CD4-positive, alpha-beta T cell treated with Interferon gamma for 1 hour (primary cell): ENCODE data around the gene CNTNAP2.

Source experiments
- DNase-seq: peaks from one replicate; pipeline ENCODE4 v3.0.0-alpha.2; 2020

Gene CNTNAP2

GRCh38 chr7:146116521-146117222 is at the start of gene CNTNAP2:
Gene CNTNAP2 (plus strand): TSS chr7:146116801. CDS start chr7:146116877, 76 bp downstream.
- DNase-seq: no peak

GRCh38 chr7:146067880-146068279 is 48.7 kb upstream of the CNTNAP2 start:
- no peak for DNase-seq

DNA sequence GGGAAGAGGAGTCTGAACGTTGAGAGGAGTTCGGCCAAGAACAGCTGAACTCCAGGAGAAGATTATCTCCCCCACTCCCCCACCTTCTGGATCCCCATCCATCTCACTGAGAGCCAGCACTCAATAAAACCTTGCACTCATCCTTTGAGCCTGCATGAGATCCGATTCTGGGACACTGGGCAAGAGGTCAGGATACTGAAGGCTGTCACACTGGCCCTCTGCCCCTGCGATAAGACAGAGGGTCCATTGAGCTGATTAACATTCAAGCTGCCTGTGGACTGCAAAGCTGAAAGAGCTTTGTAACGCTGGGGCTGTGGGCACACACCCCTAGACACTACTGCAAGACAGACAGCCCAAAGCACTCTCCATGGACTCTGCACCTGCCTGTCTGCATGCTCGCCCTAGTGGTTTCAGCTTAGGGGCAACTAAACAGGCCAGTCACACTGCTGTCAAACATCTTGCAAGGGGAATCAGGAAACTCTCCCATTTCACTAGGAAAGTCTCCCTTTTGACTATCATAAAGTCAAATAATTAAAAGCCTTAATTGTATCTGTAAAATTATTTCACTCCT is 42.3 kb upstream of the CNTNAP2 start:
- DNase-seq: no peak

DNA sequence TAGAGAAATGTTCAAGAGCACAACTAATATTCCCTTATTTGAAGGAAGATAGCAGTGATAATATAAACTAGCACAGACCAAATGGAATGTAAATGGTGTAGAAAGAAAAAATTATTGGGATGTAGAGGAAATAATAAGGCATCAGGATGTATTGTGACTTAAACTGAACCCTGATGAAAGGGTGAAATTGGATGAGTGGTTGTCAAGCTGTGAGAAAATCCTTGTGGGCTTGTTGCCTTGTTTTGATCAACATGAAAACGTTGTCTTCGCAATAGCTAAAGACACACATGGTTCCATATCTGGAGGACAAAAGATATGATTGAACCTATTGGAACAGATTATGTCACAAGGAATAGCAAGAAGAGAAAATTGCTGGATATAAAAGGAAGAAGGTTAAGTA is 40.3 kb upstream of the CNTNAP2 start:
- DNase-seq: no peak

DNA sequence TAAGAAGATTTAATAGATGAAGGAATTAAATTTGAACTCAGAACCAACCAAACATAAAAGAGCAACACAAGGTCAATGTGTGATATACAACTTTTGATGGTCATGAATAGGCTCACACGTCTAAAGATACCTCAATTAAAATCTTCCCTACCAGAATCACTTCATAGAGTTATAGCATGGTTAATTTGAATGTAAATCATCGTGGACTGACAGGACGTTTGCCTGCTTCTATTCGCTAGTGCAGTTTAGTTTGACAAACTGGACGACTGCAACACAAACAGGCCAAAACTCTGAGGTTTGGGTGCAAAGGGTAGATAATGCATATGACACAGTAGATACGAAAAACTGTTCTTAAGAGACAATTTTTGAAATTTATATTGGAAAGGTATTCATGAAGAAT is 32.5 kb upstream of the CNTNAP2 start:
- DNase-seq: no peak

GRCh38 chr7:146090023-146090645 is 26.5 kb upstream of the CNTNAP2 start:
- DNase-seq: no peak

GRCh38 chr7:146094356-146094755 is 22.2 kb upstream of the CNTNAP2 start:
- DNase-seq: no peak

DNA sequence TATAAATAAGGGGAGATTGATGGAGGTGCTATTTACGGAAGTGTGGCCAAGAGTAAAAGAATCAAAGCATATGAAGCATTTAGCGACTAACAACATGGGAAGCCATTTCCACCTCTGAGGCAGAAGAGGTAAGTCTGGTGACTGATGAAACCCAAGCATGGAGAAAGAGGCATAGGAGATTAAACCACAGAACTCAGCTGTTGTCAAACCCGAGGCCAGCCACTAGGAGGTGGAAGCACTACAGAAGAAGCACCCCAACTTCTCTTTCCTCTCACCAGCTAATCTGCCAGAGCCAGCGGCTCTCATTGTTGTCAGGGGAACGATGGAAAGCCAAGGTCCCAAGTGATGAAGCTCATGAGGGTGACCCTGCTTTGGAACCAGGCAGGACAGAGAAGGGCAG is 19.6 kb upstream of the CNTNAP2 start:
- DNase-seq: no peak

- no peak for DNase-seq
Measured at GRCh38 chr7:146106319-146106718, 10.3 kb upstream of the CNTNAP2 start.

DNA sequence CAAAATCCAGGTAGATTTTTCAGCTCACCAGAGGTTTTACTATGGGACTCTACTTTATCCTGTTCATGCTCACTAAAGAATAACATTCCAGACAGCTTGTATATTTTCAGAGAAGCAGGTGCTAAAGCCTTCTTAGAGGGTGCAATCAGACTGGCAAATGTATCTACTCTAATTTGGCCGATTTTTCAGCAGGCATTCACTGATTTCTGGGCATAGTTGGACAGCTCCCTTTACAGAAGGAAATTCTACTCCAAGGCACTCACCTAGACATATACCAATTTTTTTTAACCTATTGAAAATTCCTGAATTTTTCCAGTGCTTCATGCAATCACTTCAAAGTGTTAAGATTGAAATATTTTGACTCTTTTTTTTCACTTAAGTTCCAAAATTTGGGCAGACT is 3.8 kb upstream of the CNTNAP2 start:
- no peak for DNase-seq

- DNase-seq: no peak
Measured at GRCh38 chr7:146115548-146115850, 1.1 kb upstream of the CNTNAP2 start.

DNA sequence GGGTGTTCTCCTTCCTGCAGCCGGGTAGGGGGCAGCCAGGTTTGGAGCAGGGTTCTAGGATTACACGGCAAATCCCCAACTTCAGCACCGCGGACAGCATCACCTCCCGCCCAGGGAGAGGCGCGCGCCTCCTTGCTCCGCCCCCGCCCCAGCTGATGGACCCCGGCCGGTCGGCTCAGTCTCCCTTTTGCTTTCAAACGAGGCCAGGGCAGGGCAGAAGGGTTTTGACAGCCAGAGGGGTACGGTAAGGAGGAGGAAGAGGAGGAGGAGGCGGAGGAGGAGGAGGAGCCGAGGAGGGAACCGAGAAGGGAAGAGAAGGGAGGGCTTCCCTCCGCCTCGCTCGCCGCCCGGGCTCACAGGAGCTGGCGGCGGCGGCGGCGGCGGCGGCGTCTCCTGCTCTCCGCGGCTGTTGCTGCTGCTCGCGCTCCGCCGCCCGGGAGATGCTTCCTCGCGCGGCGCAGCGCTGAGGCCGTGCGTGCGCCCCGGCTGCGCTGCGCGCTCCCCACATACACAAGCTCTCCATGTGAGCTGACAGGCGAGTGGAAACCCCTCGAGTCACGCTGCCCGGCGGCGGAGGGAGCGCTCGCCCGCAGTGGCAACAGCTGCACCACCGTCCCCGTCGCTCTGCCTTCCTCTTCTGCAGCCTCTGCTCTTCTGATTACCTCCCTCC is 615 bp upstream of the CNTNAP2 start:
- no peak for DNase-seq

- no peak for DNase-seq
Measured at GRCh38 chr7:146117576-146117975, 975 bp downstream of the CNTNAP2 start.

- DNase-seq: no peak
Measured at GRCh38 chr7:146119002-146119401, 2.4 kb downstream of the CNTNAP2 start.

DNA sequence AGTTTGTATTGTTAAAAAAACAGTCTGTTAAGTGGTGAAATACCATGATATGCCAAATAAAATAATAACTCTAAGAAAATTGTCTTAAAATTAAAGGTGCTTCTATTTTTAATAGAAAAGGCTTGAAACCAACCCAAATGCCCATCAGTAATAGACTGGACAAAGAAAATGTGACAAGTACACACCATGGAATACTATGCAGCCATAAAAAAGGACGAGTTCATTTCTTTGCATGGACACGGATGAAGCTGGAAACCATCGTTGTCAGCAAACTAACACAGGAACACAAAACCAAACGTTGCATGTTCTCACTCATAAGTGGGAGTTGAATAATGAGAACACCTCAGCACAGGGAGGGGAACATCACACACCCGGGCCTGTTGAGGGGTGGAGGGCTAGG is 7.1 kb downstream of the CNTNAP2 start:
- no peak for DNase-seq

DNA sequence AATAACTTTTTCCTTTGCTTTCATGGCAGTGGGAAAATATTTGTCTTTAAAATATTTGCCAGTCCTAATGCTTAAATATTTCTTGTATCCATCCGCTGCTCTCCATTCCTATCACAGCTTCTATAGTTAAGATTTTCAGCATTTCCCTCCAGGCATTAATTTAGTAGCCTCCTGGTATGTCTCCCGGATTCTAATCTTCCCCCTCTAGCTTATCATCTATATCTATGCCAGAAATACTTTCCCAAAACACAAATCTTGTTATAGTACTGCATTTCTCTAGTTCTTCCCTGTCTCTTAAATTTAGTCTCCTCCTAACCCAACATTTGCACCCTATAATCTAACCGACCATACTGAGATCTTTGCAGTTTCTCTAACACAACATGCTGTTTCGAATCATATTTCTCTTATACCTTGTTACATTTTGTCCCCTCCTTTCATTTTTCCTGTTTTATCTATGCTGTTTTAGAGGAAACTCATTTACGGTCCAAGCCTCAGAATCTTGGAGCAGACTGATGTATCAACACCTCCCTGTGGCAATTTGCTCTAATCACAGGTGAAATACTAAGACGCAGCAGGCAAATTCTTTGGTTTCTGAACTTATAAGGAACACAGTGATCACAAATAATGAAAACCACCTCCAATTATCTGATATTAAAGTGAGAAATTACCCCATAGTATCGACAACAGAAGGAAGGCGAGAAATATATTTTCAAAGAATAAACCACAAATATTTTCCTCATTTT is 10.3 kb downstream of the CNTNAP2 start:
- no peak for DNase-seq

- no peak for DNase-seq
Measured at GRCh38 chr7:146129296-146129695, 12.7 kb downstream of the CNTNAP2 start.

DNA sequence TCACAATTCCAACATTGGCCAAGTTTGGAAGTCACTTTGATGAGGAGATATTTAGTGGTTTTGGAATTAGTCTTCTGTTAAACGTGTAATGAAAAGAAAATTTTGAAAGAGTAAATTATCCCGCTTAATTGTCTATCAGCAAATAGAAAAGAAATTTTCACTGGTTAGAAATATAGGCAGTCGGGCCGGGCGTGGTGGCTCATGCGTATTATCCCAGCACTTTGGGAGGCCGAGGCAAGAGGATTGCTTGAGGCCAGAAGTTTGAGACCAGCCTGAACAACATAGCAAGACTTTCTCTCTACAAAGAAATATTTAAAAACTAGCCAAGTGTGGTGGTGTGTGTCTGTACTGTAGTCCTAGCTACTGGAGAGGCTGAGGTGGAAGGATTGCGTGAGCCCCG is 13.4 kb downstream of the CNTNAP2 start:
- no peak for DNase-seq

- DNase-seq: no peak
Measured at GRCh38 chr7:146131701-146132100, 15.1 kb downstream of the CNTNAP2 start.

GRCh38 chr7:146136357-146136875 is 19.8 kb downstream of the CNTNAP2 start:
- DNase-seq: no peak

DNA sequence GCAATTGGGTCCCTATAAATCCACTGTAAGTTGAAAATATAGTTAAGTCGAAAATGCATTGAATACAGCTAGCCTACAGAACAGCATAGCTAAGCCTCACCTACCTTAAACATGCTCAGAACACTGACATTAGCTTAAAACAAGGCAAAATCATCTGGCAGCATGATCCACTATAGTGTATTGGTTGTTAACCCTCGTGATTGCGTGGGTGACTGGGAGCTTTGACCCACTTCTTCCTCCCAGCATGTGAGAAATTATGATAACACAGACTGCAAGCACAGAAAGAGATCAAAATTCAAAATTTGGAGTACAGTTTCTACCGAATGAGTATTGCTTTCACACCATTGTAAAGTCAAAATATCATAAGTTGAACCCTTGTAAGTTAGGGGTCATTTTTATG is 22.3 kb downstream of the CNTNAP2 start:
- DNase-seq: no peak

DNA sequence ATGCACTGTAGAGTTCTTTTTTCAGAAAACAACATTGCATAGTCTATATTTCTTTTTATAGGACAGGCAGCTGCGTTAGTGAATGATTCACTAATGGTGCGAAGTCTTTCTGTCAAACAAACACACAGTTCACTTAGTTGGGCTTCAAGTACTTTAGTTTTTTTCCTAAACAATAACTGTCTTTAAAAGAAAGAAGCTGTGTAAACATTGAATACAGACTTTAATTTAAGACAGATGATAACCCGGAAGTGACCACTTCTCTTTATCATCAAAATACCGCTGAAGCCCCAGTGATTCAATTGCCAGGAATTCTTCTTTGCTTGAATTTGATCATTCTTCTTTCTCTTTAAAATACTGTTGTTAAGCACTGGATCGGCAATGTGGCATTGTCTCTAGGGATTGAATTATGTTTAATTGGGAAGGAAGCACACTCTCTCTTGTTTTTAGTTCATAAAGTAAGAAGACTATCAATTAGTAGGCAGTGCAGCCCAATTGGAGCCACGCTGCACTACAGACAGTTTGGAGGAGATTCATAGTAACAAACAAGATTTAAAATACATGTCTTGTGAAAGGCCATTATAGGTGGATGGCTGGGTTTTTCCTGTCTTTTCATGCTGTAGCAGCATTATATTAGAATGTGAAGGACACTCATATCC is 30.4 kb downstream of the CNTNAP2 start:
- DNase-seq: no peak

GRCh38 chr7:146150153-146150552 is 33.6 kb downstream of the CNTNAP2 start:
- DNase-seq: no peak
